CD4-positive, alpha-beta memory T cell (primary cell): ENCODE measurements around the gene PLOD2. TPM values are rescaled to one million over a fixed set of nuclear protein-coding genes. Genes with fewer than 3 reads are reported as not detected.

Experiments
- CTCF ChIA-PET: fragments of 350-600 bp; sonication (Branson Sonifier 250); formaldehyde crosslinking; loops from one replicate; lab custom pipeline; 2021; ENCODE audit warnings: inconsistent platforms; ENCODE audit not compliant: partially characterized antibody; lab: Charles Lee
- POLR2A ChIA-PET: fragments of 350-600 bp; sonication (Branson Sonifier 250); formaldehyde crosslinking; loops from one replicate; lab custom pipeline; 2021; ENCODE audit not compliant: partially characterized antibody; lab: Charles Lee
- DNase-seq, 5 donors: peaks; one replicate each; pipeline versions ENCODE4 v3.0.0 to v3.0.0-alpha.2; 2020 to 2022; ENCODE audit warnings: mixed read lengths in 1 of 5
- H3K27ac ChIP-seq: one replicate; pipeline ENCODE4 v1.7.0; 2013; ENCODE audit warnings: low read depth, low read length
- H3K27me3 ChIP-seq: 2 replicates; pipeline ENCODE4 v1.7.0; 2013; ENCODE audit warnings: mild to moderate bottlenecking, low read length, moderate library complexity; ENCODE audit not compliant: insufficient read depth
- H3K36me3 ChIP-seq: 2 replicates; pipeline ENCODE4 v1.7.0; 2013; ENCODE audit warnings: mild to moderate bottlenecking, low read length, moderate library complexity; ENCODE audit not compliant: insufficient read depth
- H3K4me1 ChIP-seq: 2 replicates; pipeline ENCODE4 v1.7.0; 2013; ENCODE audit warnings: mild to moderate bottlenecking, low read length, moderate library complexity; ENCODE audit not compliant: insufficient read depth
- H3K4me3 ChIP-seq, 2 donors: one replicate each; pipeline ENCODE4 v1.7.0; 2013; ENCODE audit warnings: low read length in 2 of 2, mild to moderate bottlenecking in 1 of 2
- H3K9me3 ChIP-seq, 2 donors: one replicate each; pipeline ENCODE4 v1.7.0; 2013; ENCODE audit warnings: low read length in 2 of 2, control low read depth in 1 of 2; ENCODE audit not compliant: control insufficient read depth in 1 of 2
- H3K27ac Mint-ChIP-seq, 7 donors: one replicate each; pipeline ENCODE4 v1.8.0; 2020 to 2021; ENCODE audit warnings: mixed read lengths in 7 of 7, mild to moderate bottlenecking in 6 of 7, inconsistent platforms in 3 of 7, moderate library complexity in 3 of 7
- H3K27me3 Mint-ChIP-seq, 2 donors: one replicate each; pipeline ENCODE4 v1.8.0; 2020 to 2021; ENCODE audit warnings: mixed read lengths in 2 of 2
- H3K36me3 Mint-ChIP-seq, 2 donors: one replicate each; pipeline ENCODE4 v1.8.0; 2020 to 2021; ENCODE audit warnings: mixed read lengths in 2 of 2, inconsistent platforms in 1 of 2, mild to moderate bottlenecking in 1 of 2
- H3K4me1 Mint-ChIP-seq, 4 donors: one replicate each; pipeline ENCODE4 v1.8.0; 2020 to 2021; ENCODE audit warnings: mixed read lengths in 4 of 4, mild to moderate bottlenecking in 1 of 4
- H3K4me3 Mint-ChIP-seq, 8 donors: one replicate each; pipeline ENCODE4 v1.8.0; 2020 to 2021; ENCODE audit warnings: mixed read lengths in 8 of 8, mild to moderate bottlenecking in 7 of 8, moderate library complexity in 6 of 8, inconsistent platforms in 3 of 8
- H3K9me3 Mint-ChIP-seq, 8 donors: one replicate each; pipeline ENCODE4 v1.8.0; 2020 to 2021; ENCODE audit warnings: mixed read lengths in 8 of 8, mild to moderate bottlenecking in 5 of 8, inconsistent platforms in 3 of 8, moderate library complexity in 1 of 8
- intact Hi-C: fragments of 100-400 bp; cut with micrococcal nuclease; formaldehyde crosslinking; loops from one replicate; pipeline ENCODE4 v1.15.1; 2023
- polyA plus RNA-seq, 2 donors: library from polyadenylated mRNA; unstranded; fragments of 300-500 nt; fragmentation: Illumina TruSeq; gene quantifications; one replicate each; pipeline ENCODE4 v1.2.3, GENCODE V29; 2021
- total RNA-seq, 2 experiments: library from RNA; stranded (reverse); gene quantifications; one replicate each; pipeline ENCODE4 v1.2.3, GENCODE V29; 2021

The PLOD2 gene
- total RNA-seq: not detected
- polyA plus RNA-seq: not detected

- Mint-ChIP-seq H3K36me3 (no peaks in the 10 kb centered on the region), H3K4me1 (peaks cover 7 to 22% (median 10%) of the 10 kb centered on the region in 4 donors), H3K27ac (peak within 1 kb of the TSS in 1 of 7 donors; percentile 6), H3K27me3 (peaks cover 27 to 35% of the 10 kb centered on the region in 2 donors), H3K4me3 (peak within 1 kb of the TSS; percentile 53 to 77 (median 71)), H3K9me3 (peaks cover 0 to 4% (median 1%) of the 10 kb centered on the region in 8 donors)
- H3K9me3 ChIP-seq: no peaks in the 10 kb centered on the region
- ChIA-PET CTCF (no interaction called here), POLR2A (no interaction called here)
- H3K4me3 ChIP-seq: no peak within 1 kb of the TSS
- H3K27me3 ChIP-seq: peaks cover 4% of the 10 kb centered on the region
- intact Hi-C loops: no loop called here
- no peaks in the 10 kb centered on the region for H3K36me3 ChIP-seq
- H3K27ac ChIP-seq: no peak within 1 kb of the TSS
- DNase-seq: no peak
- no peaks in the 10 kb centered on the region for H3K4me1 ChIP-seq
Observed at GRCh38 chr3:146160964-146161662, at the start of gene PLOD2. PLOD2 (minus strand) TSS chr3:146161184; CDS start chr3:146160989, 195 bp downstream.

DNA sequence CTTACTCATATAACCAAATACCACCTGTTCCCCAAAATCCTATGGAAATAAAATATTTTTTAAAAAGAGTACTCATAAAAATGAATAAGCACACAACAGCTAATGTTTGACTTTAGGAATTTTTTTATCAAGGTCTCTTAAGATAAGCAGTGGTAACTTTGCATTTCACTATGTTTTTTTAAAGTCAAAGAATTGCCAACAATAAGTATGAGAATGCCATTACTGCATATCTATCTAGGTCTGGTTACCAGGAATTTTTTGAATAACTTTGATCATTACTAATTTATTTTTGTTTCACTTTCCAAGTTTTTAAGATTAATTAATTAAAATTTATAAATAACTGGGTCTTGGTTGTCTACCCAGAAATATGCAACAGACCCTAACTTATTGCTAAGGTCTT lies 48.4 kb upstream of the PLOD2 start:
- no peak overlapping the region for H3K4me3 Mint-ChIP-seq
- H3K4me1 ChIP-seq: no peaks in the 10 kb centered on the region
- H3K27me3 ChIP-seq: no peaks in the 10 kb centered on the region
- H3K36me3 ChIP-seq: no peaks in the 10 kb centered on the region
- no peak for DNase-seq
- H3K27ac Mint-ChIP-seq: no peak overlapping the region
- H3K4me3 ChIP-seq: no peak overlapping the region
- no peaks in the 10 kb centered on the region for H3K36me3 Mint-ChIP-seq
- H3K4me1 Mint-ChIP-seq: no peaks in the 10 kb centered on the region
- ChIA-PET CTCF (no interaction called here), POLR2A (no interaction called here)
- intact Hi-C loops: no loop called here
- H3K9me3 ChIP-seq: no peaks in the 10 kb centered on the region
- H3K27ac ChIP-seq: no peak overlapping the region
- no peaks in the 10 kb centered on the region for H3K9me3 Mint-ChIP-seq
- peaks cover 0 to under 1% of the 10 kb centered on the region in 2 donors for H3K27me3 Mint-ChIP-seq

DNA sequence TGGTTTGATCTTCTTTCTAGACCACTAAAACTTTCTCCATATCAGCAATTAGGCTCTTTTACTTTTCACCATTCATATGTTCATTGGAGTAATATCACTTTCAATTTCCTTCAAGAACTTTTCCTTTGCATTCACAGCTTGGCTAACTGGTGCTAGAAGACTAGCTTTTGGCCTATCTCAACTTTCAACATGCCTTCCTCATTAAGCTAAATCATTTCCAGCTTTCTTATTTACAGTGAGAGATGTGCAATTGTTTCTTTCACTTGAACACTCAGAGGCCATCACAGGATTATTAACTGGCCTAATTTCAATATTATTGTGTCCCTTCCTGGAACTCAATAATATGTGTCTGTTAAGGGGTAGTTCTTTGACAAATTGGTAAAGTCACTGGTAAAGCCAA lies 42.8 kb upstream of the PLOD2 start:
- Histone ChIP-seq H3K27ac (no peak overlapping the region), H3K36me3 (no peaks in the 10 kb centered on the region), H3K4me1 (no peaks in the 10 kb centered on the region), H3K27me3 (no peaks in the 10 kb centered on the region), H3K4me3 (no peak overlapping the region), H3K9me3 (no peaks in the 10 kb centered on the region)
- Mint-ChIP-seq H3K27me3 (peaks cover 0 to 2% of the 10 kb centered on the region in 2 donors), H3K36me3 (no peaks in the 10 kb centered on the region), H3K9me3 (no peaks in the 10 kb centered on the region), H3K4me3 (no peak overlapping the region), H3K27ac (no peak overlapping the region), H3K4me1 (no peaks in the 10 kb centered on the region)
- no peak for DNase-seq
- intact Hi-C loops: no loop called here
- CTCF ChIA-PET: interaction anchor here (1.1 to 1.9 kb wide), 2 partner anchors 14 to 374 kb away, joined by 3 to 13 read pairs; no protein-coding TSS in a partner anchor
- POLR2A ChIA-PET: no interaction called here

DNA sequence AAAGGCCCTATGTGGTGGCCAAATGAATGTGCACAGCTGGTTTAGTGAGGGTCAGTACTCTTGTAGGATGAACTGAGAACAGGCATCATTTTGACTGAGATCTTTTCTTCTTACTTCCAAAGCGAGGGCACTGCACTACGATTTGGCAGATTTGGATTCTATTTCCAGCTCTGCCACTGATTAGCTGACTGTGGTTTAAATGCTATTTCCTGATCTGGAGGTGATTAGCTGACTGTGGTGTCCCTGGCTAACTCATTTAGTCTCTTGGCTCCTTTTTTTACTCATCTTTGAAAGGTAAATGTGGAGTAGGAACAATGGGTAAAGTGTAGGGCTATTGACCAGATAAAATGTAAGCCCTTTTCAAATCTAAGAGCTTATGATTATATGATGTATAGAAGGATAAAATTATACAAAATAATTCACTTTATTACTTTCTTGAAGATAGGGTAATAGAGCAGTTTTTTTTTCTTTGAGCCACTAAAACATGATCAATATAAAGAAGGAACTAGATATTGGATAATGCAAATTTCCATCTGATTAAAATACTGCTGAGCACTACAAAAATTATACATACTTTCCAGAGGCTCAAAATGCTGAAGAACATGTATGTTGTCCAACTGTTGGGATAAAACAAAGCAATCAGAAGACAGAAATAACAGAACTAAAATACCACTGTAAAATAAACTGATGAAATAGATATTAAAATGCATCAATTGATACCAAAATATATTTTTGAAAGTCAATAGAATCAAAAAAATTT lies 39.7 kb upstream of the PLOD2 start:
- Histone ChIP-seq H3K4me3 (no peak overlapping the region), H3K9me3 (no peaks in the 10 kb centered on the region), H3K27me3 (no peaks in the 10 kb centered on the region), H3K4me1 (no peaks in the 10 kb centered on the region), H3K27ac (no peak overlapping the region), H3K36me3 (no peaks in the 10 kb centered on the region)
- H3K4me1 Mint-ChIP-seq: no peaks in the 10 kb centered on the region
- H3K4me3 Mint-ChIP-seq: no peak overlapping the region
- no peaks in the 10 kb centered on the region for H3K9me3 Mint-ChIP-seq
- DNase-seq: no peak
- H3K27me3 Mint-ChIP-seq: peaks cover 2% of the 10 kb centered on the region in 2 donors
- CTCF ChIA-PET: interaction anchor here (1.1 to 2.1 kb wide), 3 partner anchors 11 to 19 kb away, joined by 3 to 9 read pairs (median 3); no protein-coding TSS in a partner anchor
- POLR2A ChIA-PET: no interaction called here
- no peak overlapping the region for H3K27ac Mint-ChIP-seq
- intact Hi-C loops: no loop called here
- H3K36me3 Mint-ChIP-seq: no peaks in the 10 kb centered on the region

- no peaks in the 10 kb centered on the region for H3K9me3 Mint-ChIP-seq
- Histone ChIP-seq H3K9me3 (no peaks in the 10 kb centered on the region), H3K4me3 (no peak overlapping the region), H3K4me1 (no peaks in the 10 kb centered on the region), H3K36me3 (no peaks in the 10 kb centered on the region), H3K27ac (no peak overlapping the region), H3K27me3 (no peaks in the 10 kb centered on the region)
- H3K27me3 Mint-ChIP-seq: peaks cover 2% of the 10 kb centered on the region in 2 donors
- H3K36me3 Mint-ChIP-seq: no peaks in the 10 kb centered on the region
- H3K4me3 Mint-ChIP-seq: no peak overlapping the region
- no peak overlapping the region for H3K27ac Mint-ChIP-seq
- CTCF ChIA-PET: interaction anchor here (2.1 kb wide), 1 partner anchor 10 kb away, joined by 9 read pairs; no protein-coding TSS in a partner anchor
- intact Hi-C loops: no loop called here
- H3K4me1 Mint-ChIP-seq: no peaks in the 10 kb centered on the region
- DNase-seq: no peak
- POLR2A ChIA-PET: no interaction called here
Observed at GRCh38 chr3:146199762-146200161, 38.8 kb upstream of the PLOD2 start.

- no peak overlapping the region for H3K4me3 ChIP-seq
- Mint-ChIP-seq H3K9me3 (no peaks in the 10 kb centered on the region), H3K27me3 (peaks cover 2% of the 10 kb centered on the region in 2 donors), H3K36me3 (no peaks in the 10 kb centered on the region), H3K4me1 (no peaks in the 10 kb centered on the region), H3K4me3 (no peak overlapping the region), H3K27ac (no peak overlapping the region)
- H3K27me3 ChIP-seq: no peaks in the 10 kb centered on the region
- intact Hi-C loops: no loop called here
- H3K36me3 ChIP-seq: no peaks in the 10 kb centered on the region
- no peak for DNase-seq
- no peaks in the 10 kb centered on the region for H3K9me3 ChIP-seq
- ChIA-PET POLR2A (no interaction called here), CTCF (interaction anchor here (1.5 to 1.6 kb wide), 2 partner anchors 9 to 381 kb away, joined by 5 to 6 read pairs; no protein-coding TSS in a partner anchor)
- H3K4me1 ChIP-seq: no peaks in the 10 kb centered on the region
- no peak overlapping the region for H3K27ac ChIP-seq
Observed at GRCh38 chr3:146196789-146197188, 35.8 kb upstream of the PLOD2 start.

GRCh38 chr3:146195605-146196004 lies 34.6 kb upstream of the PLOD2 start:
- no peaks in the 10 kb centered on the region for H3K4me1 ChIP-seq
- H3K27me3 ChIP-seq: no peaks in the 10 kb centered on the region
- ChIA-PET CTCF (interaction anchor here (1.6 kb wide), 1 partner anchor 382 kb away, joined by 6 read pairs; no protein-coding TSS in a partner anchor), POLR2A (no interaction called here)
- H3K36me3 ChIP-seq: no peaks in the 10 kb centered on the region
- Mint-ChIP-seq H3K4me1 (no peaks in the 10 kb centered on the region), H3K4me3 (no peak overlapping the region), H3K9me3 (no peaks in the 10 kb centered on the region), H3K27ac (no peak overlapping the region), H3K36me3 (no peaks in the 10 kb centered on the region), H3K27me3 (peaks cover 2% of the 10 kb centered on the region in 2 donors)
- no peak overlapping the region for H3K27ac ChIP-seq
- DNase-seq: no peak
- intact Hi-C loops: no loop called here
- H3K9me3 ChIP-seq: no peaks in the 10 kb centered on the region
- H3K4me3 ChIP-seq: no peak overlapping the region
